Activated T-cell treated with anti-CD3 and anti-CD28 coated beads, Interleukin-2, amount 50 U/mL, for 24 hours (primary cell): ENCODE measurements around the gene POFUT2.
"Not testable (repeated sequence)": the region's sequence is repeated elsewhere in the genome, so short reads cannot be mapped to it uniquely, and the experiment has no call there.

Experiments used
- DNase-seq: peaks from one replicate; pipeline ENCODE4 v3.0.0-alpha.2; 2020
- H3K27ac Mint-ChIP-seq: 2 replicates; pipeline ENCODE4 v1.8.0; 2020; ENCODE audit warnings: mild to moderate bottlenecking, mixed read lengths
- H3K27me3 Mint-ChIP-seq: 2 replicates; pipeline ENCODE4 v1.8.0; 2020; ENCODE audit warnings: mixed read lengths
- H3K36me3 Mint-ChIP-seq: 2 replicates; pipeline ENCODE4 v1.8.0; 2020; ENCODE audit warnings: low read depth, mixed read lengths
- H3K4me1 Mint-ChIP-seq: 2 replicates; pipeline ENCODE4 v1.8.0; 2020; ENCODE audit warnings: low read depth, mixed read lengths
- H3K4me3 Mint-ChIP-seq: 2 replicates; pipeline ENCODE4 v1.8.0; 2020; ENCODE audit warnings: mild to moderate bottlenecking, moderate library complexity, mixed read lengths
- H3K9me3 Mint-ChIP-seq: 2 replicates; pipeline ENCODE4 v1.8.0; 2020; ENCODE audit warnings: mixed read lengths

POFUT2 gene

GRCh38 chr21:45319461-45320211, 31.9 kb upstream of the POFUT2 start:
- Mint-ChIP-seq H3K27me3 (no peaks in the 10 kb centered on the region), H3K9me3 (no peaks in the 10 kb centered on the region), H3K36me3 (no peaks in the 10 kb centered on the region), H3K4me1 (peaks cover 24% of the 10 kb centered on the region), H3K4me3 (no peak overlapping the region), H3K27ac (no peak overlapping the region)
- DNase-seq = no peak

GRCh38 chr21:45318556-45319404, 31.1 kb upstream of the POFUT2 start:
- H3K36me3 Mint-ChIP-seq = no peaks in the 10 kb centered on the region
- H3K27ac Mint-ChIP-seq = no peak overlapping the region
- peaks cover 20% of the 10 kb centered on the region for H3K4me1 Mint-ChIP-seq
- H3K9me3 Mint-ChIP-seq = no peaks in the 10 kb centered on the region
- no peak for DNase-seq
- H3K4me3 Mint-ChIP-seq = no peak overlapping the region
- no peaks in the 10 kb centered on the region for H3K27me3 Mint-ChIP-seq

- Mint-ChIP-seq H3K27me3 (no peaks in the 10 kb centered on the region), H3K9me3 (no peaks in the 10 kb centered on the region), H3K4me1 (peaks cover 16% of the 10 kb centered on the region), H3K36me3 (no peaks in the 10 kb centered on the region), H3K27ac (no peak overlapping the region), H3K4me3 (no peak overlapping the region)
- DNase-seq = no peak
Measured at GRCh38 chr21:45318146-45318555, 30.5 kb upstream of the POFUT2 start.

DNA sequence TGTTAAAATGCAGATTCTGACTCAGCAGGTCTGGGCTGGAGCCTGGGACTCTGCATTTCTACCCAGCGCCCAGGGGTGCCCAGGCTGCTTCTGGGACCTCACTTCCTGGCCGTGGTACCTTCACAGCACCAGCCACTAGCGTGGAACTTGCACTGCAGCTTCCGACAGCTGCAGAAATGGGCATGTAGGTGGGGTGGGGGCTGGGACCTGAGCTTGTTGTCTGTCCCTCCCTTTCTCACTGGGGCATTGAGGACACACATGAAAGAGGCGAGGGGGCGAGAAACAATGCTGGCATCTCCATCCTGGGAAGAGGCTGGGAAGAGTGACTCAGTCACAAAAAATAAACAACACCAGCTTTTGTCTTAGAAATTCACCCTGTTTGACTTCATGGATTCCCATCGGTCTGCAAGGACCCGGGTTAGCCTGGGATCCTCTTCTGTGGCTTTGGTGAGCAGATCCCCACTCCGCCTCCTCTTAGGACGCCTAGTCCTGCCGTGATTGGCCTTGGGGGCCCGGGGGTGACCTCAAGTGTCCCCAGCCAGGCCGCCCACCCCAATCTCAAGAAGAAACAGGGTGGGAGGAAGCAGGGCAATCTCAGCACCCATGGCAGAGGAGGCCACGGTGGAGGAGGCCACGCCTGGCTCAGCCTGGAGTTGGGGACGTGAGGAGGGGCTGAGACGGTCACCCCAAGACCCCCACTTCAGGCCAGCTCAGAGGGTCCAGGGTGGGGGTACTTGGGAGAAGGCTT, 29.9 kb upstream of the POFUT2 start:
- H3K9me3 Mint-ChIP-seq = no peaks in the 10 kb centered on the region
- DNase-seq = no peak
- H3K4me3 Mint-ChIP-seq = no peak overlapping the region
- H3K4me1 Mint-ChIP-seq = peaks cover 12% of the 10 kb centered on the region
- H3K36me3 Mint-ChIP-seq = no peaks in the 10 kb centered on the region
- H3K27ac Mint-ChIP-seq = no peak overlapping the region
- no peaks in the 10 kb centered on the region for H3K27me3 Mint-ChIP-seq

GRCh38 chr21:45316871-45317397, 29.2 kb upstream of the POFUT2 start:
- DNase-seq = no peak
- Mint-ChIP-seq H3K9me3 (no peaks in the 10 kb centered on the region), H3K27ac (no peak overlapping the region), H3K36me3 (no peaks in the 10 kb centered on the region), H3K27me3 (no peaks in the 10 kb centered on the region), H3K4me1 (peaks cover 7% of the 10 kb centered on the region), H3K4me3 (no peak overlapping the region)

DNA sequence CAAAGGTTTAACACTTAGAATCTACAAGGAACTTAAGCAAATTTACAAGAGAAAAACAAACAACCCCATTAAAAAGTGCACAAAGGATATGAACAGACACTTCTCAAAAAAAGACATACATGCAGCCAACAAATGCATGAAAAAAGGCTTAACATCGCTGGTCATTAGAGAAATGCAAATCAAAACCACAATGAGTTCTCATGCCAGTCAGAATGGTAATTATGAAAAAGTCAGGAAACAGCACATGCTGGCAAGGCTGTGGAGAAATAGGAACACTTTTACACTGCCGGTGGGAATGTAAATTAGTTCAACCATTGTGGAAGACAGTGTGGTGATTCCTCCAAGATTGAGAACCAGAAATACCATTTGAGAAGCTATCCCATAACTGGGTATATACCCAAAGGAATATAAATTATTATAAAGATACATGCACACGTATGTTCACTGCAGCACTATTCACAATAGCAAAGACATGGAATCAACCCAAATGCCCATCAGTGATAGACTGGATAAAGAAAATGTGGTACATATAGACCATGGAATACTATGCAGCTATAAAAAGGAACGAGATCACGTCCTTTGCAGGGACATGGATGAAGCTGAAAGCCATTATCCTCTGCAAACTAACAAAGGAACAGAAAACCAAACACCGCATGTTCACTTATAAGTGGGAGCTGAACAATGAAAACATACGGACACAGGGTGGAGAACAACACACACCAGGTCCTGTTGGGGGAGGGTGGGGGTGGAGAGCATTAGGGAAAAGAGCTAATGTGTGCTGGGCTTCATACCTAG, 28.2 kb upstream of the POFUT2 start:
- not testable (repeated sequence) for H3K27ac Mint-ChIP-seq, H3K27me3 Mint-ChIP-seq, H3K9me3 Mint-ChIP-seq, DNase-seq, H3K4me1 Mint-ChIP-seq, H3K36me3 Mint-ChIP-seq, H3K4me3 Mint-ChIP-seq

- Mint-ChIP-seq H3K27me3 (no peaks in the 10 kb centered on the region), H3K36me3 (no peaks in the 10 kb centered on the region), H3K4me1 (peaks cover 9% of the 10 kb centered on the region), H3K4me3 (no peak overlapping the region), H3K27ac (no peak overlapping the region), H3K9me3 (no peaks in the 10 kb centered on the region)
- no peak for DNase-seq
Measured at GRCh38 chr21:45313682-45314081, 26.0 kb upstream of the POFUT2 start.

GRCh38 chr21:45313015-45313414, 25.3 kb upstream of the POFUT2 start:
- peaks cover 4% of the 10 kb centered on the region for H3K27me3 Mint-ChIP-seq
- H3K4me3 Mint-ChIP-seq = no peak overlapping the region
- peaks cover 9% of the 10 kb centered on the region for H3K4me1 Mint-ChIP-seq
- H3K36me3 Mint-ChIP-seq = no peaks in the 10 kb centered on the region
- no peak for DNase-seq
- no peak overlapping the region for H3K27ac Mint-ChIP-seq
- H3K9me3 Mint-ChIP-seq = no peaks in the 10 kb centered on the region

DNA sequence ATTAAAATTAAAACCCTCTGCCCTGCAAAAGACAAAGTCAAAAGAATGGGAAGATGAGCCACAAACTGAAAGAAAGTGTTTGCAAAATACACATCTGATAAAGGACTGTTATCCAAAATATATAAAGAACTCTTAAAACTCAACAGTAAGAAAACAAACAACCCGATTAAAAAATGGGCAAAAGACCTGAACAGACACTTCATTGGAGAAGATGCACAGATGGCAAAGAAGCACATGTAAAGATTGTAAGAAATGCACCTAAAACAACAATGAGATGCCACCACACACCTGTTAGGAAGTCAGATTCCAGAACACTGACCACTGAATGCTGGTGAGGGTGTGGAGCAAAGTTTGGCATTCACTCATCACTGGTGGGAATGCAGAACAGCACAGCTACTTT, 24.6 kb upstream of the POFUT2 start:
- H3K4me3 Mint-ChIP-seq = no peak overlapping the region
- peaks cover 9% of the 10 kb centered on the region for H3K4me1 Mint-ChIP-seq
- no peak for DNase-seq
- H3K27ac Mint-ChIP-seq = no peak overlapping the region
- H3K36me3 Mint-ChIP-seq = no peaks in the 10 kb centered on the region
- no peaks in the 10 kb centered on the region for H3K9me3 Mint-ChIP-seq
- peaks cover 6% of the 10 kb centered on the region for H3K27me3 Mint-ChIP-seq

DNA sequence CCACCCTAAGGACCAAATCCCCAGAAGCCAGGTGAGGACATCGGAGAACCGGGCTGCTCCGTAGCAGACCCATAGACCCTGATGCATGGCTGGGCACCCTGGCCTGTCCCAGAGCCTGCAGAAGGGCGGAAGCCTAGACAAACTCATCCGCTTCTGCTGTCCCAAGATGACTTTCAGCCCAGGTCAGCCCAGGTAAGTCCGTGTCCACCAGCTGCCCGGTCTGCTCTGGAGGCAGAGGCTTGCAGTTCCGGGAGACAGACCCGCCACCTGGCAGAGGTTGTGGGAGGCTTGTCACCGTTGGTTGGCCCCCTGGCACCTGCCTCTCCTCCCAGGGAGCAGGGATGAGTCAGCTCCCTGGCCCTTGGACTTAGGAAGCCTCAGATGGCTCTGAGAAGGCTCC, 22.8 kb upstream of the POFUT2 start:
- no peak for DNase-seq
- Mint-ChIP-seq H3K4me1 (peaks cover 9% of the 10 kb centered on the region), H3K27me3 (peaks cover 6% of the 10 kb centered on the region), H3K27ac (no peak overlapping the region), H3K9me3 (no peaks in the 10 kb centered on the region), H3K4me3 (no peak overlapping the region), H3K36me3 (no peaks in the 10 kb centered on the region)

GRCh38 chr21:45309987-45310381, 22.3 kb upstream of the POFUT2 start:
- H3K4me3 Mint-ChIP-seq = no peak overlapping the region
- peaks cover 6% of the 10 kb centered on the region for H3K27me3 Mint-ChIP-seq
- H3K9me3 Mint-ChIP-seq = no peaks in the 10 kb centered on the region
- no peaks in the 10 kb centered on the region for H3K36me3 Mint-ChIP-seq
- peaks cover 9% of the 10 kb centered on the region for H3K4me1 Mint-ChIP-seq
- no peak overlapping the region for H3K27ac Mint-ChIP-seq
- DNase-seq = no peak

GRCh38 chr21:45309069-45309986, 21.6 kb upstream of the POFUT2 start:
- H3K27me3 Mint-ChIP-seq = peaks cover 6% of the 10 kb centered on the region
- H3K4me3 Mint-ChIP-seq = no peak overlapping the region
- no peak overlapping the region for H3K27ac Mint-ChIP-seq

More at GRCh38 chr21:45309069-45309986, 21.6 kb upstream of the POFUT2 start:
- Mint-ChIP-seq H3K4me1 (peaks cover 16% of the 10 kb centered on the region), H3K9me3 (no peaks in the 10 kb centered on the region), H3K36me3 (no peaks in the 10 kb centered on the region)
- peak; percentile 62 for DNase-seq
